Measurements from ENCODE around the gene PTPRD. TPM values are rescaled to one million over a fixed set of nuclear protein-coding genes. Genes with fewer than 3 reads are reported as not detected.

The PTPRD gene
- total and polyA plus RNA-seq, 2 of the 4 experiments (the other 2 are of a cell fraction): 0.07 to 0.18 TPM

DNA sequence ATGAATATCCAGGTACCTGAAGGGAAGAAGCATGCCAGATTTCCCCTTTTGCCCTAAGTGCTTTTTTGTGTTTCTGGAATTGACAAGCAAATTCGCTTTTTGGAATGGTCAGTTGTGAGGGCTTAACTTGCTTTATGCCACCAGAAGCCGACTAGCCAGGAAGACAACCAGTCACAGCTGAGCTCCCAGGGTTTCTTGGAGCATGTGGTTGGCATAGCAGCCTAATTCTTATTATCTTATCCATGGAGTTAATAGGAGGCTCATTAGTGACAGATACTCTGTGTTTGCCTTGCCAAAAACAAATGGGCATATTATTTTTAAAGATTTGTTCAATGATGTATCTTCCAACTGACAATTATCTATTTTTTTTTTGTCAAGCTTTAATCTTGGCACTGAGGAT, 500.7 kb downstream of the PTPRD start:
- intact Hi-C loops (cut with micrococcal nuclease) (no loop called here), in situ Hi-C loops (cut with MboI; ENCODE audit: low sequenced_read_pairs) (no loop called here), dilution Hi-C loops (cut with HindIII; ENCODE audit: low sequenced_read_pairs, unreplicated experiment) (no loop called here)
- Histone ChIP-seq H3K9me3 (ENCODE audit: control insufficient read depth, insufficient read depth, low read length) (no peaks in the 10 kb centered on the region; the same call in 1 of the 2 replicates), H2BK5ac (ENCODE audit: low read depth, low read length, poor library complexity, severe bottlenecking) (no peak overlapping the region), H3K4ac (ENCODE audit: low read depth, low read length) (no peak overlapping the region), H3K79me1 (ENCODE audit: low read depth in 1 of 2, low read length in 2 of 2) (no peaks in the 10 kb centered on the region), H2AK5ac (ENCODE audit: low read depth, low read length) (no peak overlapping the region), H4K8ac (ENCODE audit: low read depth in 2 of 2, low read length in 2 of 2) (no peak overlapping the region), H3K9me1 (ENCODE audit: insufficient read depth, low read length) (no peaks in the 10 kb centered on the region), H3K36me3 (ENCODE audit: control insufficient read depth, insufficient read depth, low read length) (no peaks in the 10 kb centered on the region), H4K20me1 (ENCODE audit: insufficient read depth, low read length) (no peaks in the 10 kb centered on the region), H3K56ac (ENCODE audit: extremely low read depth, insufficient read depth, low read length) (no peak overlapping the region), H4K5ac (ENCODE audit: low read depth, low read length) (no peak overlapping the region), H3K18ac (ENCODE audit: low read depth, low read length) (no peak overlapping the region), H3K27me3 (ENCODE audit: control insufficient read depth, insufficient read depth, low read length) (no peaks in the 10 kb centered on the region), H3K14ac (replicated peaks; ENCODE audit: low read depth, low read length) (no peak overlapping the region), H2BK15ac (ENCODE audit: low read depth, low read length) (no peak overlapping the region), H2BK20ac (ENCODE audit: low read depth, low read length) (no peak overlapping the region), H3K4me1 (ENCODE audit: control insufficient read depth, insufficient read depth, low read length) (no peaks in the 10 kb centered on the region), H2AFZ (replicated peaks; ENCODE audit: low read length, poor library complexity) (no peak overlapping the region), H3K4me2 (ENCODE audit: low read depth, low read length) (no peak overlapping the region), H2BK120ac (ENCODE audit: low read depth, low read length) (no peak overlapping the region), H4K91ac (ENCODE audit: insufficient read depth, low read depth, low read length) (no peak overlapping the region), H3K4me3 (ENCODE audit: insufficient read depth, low read depth, low read length) (no peak overlapping the region), H2AK9ac (replicated peaks; ENCODE audit: low read depth, low read length, poor library complexity) (no peak overlapping the region), H3K23ac (ENCODE audit: low read depth, low read length) (no peak overlapping the region), H3K9ac (ENCODE audit: low read depth, low read length) (no peak overlapping the region), H3K27ac (ENCODE audit: insufficient read depth, low read length) (no peak overlapping the region)
- no peak for TF ChIP-seq RFX5 (IDR thresholded peaks at IDR 0.05; ENCODE audit: low read depth, low read length)
- no peak for TF ChIP-seq RAD21 (IDR thresholded peaks at IDR 0.05; ENCODE audit: low read length)
- TF ChIP-seq, protein P1, sequence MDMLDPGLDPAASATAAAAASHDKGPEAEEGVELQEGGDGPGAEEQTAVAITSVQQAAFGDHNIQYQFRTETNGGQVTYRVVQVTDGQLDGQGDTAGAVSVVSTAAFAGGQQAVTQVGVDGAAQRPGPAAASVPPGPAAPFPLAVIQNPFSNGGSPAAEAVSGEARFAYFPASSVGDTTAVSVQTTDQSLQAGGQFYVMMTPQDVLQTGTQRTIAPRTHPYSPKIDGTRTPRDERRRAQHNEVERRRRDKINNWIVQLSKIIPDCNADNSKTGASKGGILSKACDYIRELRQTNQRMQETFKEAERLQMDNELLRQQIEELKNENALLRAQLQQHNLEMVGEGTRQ (IDR thresholded peaks at IDR 0.05; ENCODE audit: low read depth, low read length): no peak
- TF ChIP-seq ELK1 (IDR thresholded peaks at IDR 0.05; ENCODE audit: borderline replicate concordance, low read depth, low read length): no peak
- WGBS, 2 experiments (ENCODE audit: extremely low coverage in 2 of 2, insufficient read length in 1 of 2): no CpG with 5 or more reads among the region's 2 CpGs
- no peak for DNase-seq
- ChIA-PET CTCF (no interaction called here), POLR2A (ENCODE audit: unreplicated experiment) (no interaction called here)
- BruUV-seq (replicated peaks): no TSS peak
- no peak for ATAC-seq (ENCODE audit: low read depth)
